HG03139 (cell line): ENCODE measurements around the gene PRKCE.

Experiments used
- ATAC-seq: cut with Tn5 transposase; IDR thresholded peaks from one replicate; pipeline ENCODE4 v1.9.1; 2021; ENCODE audit not compliant: unreplicated experiment

The PRKCE gene

DNA sequence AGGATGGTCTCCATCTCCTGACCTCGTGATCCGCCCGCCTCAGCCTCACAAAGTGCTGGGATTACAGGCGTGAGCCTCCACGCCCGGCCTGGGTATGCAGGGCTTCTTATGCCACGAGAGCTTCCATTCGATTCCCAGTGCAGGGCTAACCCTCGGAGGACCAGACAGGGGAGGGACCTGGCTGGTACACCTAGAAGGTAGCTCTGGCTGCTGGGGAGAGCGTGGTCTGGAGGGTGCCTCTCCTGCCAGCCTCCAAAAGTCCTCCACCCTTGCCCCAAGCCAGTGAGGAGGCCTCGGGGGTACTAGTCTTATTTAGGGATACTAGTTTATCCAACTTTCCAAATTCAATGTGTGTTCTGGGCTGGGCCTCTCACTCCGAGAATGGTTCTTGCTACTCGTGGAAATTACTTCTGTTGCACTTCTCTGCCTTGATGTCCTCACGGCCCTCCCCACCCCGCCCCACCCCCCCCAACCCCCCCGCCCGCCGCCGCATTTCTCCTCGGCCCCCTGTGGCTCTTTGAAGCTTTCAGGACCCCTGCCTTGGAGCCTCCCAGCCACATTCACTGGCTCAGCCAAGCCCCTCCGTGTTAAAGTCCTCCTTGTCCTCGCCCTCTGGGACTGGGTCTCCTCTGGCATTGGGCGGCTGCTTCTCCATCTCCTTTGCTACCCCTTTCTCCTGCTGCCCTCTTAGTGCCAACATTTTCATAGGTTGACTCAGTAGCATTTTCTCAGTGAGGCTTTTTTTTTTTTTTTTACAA is 502.7 kb downstream of the PRKCE start:
- no peak for ATAC-seq

GRCh38 chr2:46157072-46157965 is 505.8 kb downstream of the PRKCE start:
- no peak for ATAC-seq

DNA sequence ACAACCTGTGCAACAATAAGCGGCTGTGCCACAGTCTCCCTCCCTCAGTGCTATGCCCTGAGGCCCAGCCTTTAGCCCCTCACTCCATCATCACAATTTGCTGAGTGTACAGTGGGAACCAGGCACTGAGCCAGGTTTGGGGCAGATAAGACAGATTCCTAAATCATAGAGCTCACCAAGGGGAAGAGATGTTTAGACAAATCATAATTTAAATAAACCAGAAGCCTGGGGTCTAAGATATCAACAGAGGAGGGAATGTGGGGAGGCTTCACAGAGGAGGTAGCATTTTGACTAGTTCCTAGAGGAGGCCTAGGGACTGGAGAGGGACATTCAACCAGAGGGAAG is 506.5 kb downstream of the PRKCE start:
- no peak for ATAC-seq

- ATAC-seq = no peak
These were observed 507.2 kb downstream of the PRKCE start for GRCh38 chr2:46158661-46159060.

- no peak for ATAC-seq
These were observed 508.9 kb downstream of the PRKCE start for GRCh38 chr2:46160326-46160725.

DNA sequence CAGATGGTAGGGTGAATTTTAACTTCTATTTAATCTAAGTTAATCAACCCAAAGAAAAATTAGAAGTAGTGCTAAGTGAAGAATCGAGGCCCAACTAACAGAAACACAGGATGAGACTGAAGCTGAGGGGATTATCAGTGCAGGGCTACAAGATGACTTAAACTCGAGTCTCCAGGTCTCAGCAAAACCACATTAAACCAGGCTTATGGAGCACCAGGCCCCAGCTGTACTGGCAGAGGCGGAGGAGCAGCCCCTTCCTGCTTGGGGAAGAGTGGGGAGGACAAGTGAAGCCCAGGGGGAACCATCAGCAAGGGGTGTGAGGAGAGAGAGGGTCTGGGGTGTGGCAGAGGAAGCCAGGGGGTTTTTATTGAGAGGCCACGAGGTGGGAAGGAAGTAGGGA is 509.8 kb downstream of the PRKCE start:
- no peak for ATAC-seq

DNA sequence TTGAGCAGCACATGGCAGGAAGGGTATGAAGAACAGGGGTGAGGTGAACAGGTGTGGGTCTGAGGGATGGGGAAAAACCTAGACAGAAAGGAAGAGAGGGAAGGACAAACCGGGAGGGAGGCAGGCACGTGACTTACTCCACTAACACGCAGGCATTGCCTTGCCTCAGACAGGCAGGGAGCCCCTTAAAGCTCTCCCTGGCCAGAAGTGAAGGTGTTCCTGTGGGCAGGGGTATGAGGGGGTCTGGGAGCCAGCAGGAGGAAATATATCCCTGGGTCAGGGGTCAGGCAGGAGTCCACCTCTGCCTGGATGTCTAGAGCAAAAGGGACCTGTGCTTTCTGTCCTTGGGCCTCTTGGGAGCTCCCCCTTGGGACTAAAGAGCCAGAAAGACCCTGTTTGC is 510.4 kb downstream of the PRKCE start:
- ATAC-seq = no peak

GRCh38 chr2:46162329-46163097 is 511.0 kb downstream of the PRKCE start:
- no peak for ATAC-seq

DNA sequence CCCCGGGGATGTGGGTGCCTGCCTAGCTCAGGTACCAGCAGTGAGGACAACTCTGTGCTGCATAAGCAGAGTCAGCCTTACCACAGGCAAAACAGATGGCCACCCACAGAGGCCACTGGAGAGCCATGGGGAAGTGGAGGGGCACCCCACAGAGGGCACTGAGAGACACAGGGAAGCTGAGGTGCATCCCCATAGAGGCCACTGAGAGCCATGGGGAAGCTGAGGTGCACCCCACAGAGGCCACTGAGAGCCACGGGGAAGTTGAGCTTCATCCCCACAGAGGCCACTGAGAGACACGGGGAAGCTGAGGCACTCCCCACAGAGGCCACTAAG is 511.6 kb downstream of the PRKCE start:
- ATAC-seq = no peak

GRCh38 chr2:46163804-46164528 is 512.5 kb downstream of the PRKCE start:
- ATAC-seq = no peak

DNA sequence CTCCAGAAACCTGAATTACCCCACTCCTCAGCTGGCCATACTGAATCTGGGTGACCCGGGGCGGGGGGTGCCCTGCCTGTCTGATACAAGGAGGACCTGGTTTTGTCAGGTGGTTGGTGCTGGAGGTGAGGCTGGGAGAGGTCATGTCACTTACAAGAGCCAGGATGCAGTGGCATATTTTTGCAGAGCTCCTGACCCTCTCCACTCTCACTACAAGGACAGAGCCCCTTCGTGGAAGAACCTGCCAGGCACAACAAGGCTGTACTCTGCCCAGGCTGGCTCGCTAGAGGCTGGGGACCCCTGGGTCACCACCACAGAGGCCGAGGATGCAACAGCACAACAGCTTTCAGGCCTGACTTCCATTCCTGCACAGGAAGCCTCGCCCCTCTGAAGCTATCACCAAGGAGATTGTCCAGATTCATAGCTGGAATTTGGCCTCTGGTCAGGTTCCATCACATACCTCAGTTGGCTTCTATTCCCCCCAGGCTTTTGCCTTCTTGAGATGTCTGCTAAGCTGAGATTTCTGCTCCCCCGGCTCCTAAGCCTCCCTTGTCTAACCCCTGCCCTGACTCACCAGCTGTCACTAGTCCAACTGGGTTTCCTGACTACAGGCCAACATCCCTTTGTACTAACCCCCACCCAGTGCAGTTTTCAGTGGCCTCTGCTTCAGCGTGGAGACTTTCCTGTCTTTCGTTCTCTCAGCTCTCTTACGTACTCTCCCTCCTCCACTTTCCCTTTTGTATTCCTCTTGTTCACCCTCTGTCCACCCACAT is 513.2 kb downstream of the PRKCE start:
- ATAC-seq = no peak

GRCh38 chr2:46165916-46166315 is 514.4 kb downstream of the PRKCE start:
- ATAC-seq = no peak

DNA sequence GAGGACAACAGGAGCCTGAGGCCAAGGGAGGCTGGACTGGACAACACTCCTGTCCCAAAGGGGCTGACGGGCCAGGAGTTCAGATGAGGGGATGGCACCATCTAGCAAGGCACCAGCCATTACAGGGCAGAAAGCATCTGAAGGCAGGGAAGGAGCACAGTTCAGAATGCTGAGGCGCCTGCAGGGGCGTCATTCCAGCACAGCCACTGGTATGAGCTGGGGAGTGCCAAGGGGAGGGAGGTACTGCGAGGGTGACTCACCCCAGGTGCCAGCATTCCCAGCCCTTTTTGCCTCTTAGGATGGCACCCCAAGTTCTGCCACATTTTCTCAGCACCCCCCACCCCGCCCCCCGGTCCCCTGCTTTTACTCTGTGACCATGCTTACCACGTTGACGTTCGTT is 515.9 kb downstream of the PRKCE start:
- no peak for ATAC-seq

- no peak for ATAC-seq
These were observed 516.4 kb downstream of the PRKCE start for GRCh38 chr2:46167924-46168323.

DNA sequence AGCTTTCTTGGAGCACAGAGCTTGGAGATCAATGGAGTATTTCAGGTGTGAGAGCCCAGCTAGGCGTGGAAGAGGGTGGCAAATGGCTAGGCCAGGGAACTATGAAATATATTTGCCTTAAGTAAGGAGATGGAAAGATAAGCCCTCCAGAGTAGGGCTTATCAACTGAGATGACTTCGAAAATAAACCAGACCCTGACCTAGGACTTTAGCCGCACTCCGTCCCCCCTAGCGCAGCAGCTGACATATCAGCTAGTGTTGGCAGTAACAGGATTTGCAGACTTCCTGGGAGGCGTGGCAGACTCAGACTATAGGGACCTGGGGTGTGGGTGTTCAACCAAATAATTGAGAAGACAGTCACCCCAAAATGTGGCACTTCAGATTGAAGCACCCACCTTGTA is 518.0 kb downstream of the PRKCE start:
- ATAC-seq = no peak

GRCh38 chr2:46170026-46170425 is 518.6 kb downstream of the PRKCE start:
- ATAC-seq = no peak

DNA sequence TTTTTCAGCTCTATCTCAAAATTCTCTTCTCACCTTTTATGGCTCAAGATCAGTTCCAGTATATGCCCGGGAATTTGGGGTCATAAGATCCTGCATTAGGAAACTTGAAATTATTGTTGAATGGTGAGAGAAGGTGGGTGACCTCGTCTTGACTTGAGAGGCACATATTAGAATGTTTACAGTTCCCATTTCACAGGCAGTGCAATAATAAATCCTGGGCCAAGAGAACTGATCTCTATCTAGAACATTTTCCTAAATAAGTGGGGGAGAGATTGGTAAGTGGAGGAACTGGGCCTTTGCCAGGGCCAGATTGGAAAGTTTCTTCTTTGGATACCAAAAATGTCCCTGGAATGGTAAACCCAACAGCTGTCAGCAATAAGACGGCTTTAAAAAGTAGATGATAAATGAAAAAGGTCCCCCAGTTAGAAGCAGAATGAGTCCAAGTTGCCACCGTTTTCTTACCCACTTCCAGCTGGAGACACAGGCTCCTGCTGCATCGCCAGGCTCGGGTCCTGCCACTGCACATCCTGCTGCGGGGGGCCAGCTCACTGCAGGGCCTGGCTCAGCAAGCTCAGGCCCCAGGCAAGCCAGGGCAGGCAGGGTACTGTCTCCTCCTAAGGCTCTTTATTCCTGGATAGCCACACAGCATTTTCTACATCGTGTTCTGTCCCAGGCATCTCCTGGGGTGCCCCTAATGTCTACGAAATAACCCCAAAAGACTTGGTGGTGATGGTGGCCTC is 519.3 kb downstream of the PRKCE start:
- no peak for ATAC-seq

GRCh38 chr2:46171411-46171953 is 520.0 kb downstream of the PRKCE start:
- ATAC-seq = no peak

DNA sequence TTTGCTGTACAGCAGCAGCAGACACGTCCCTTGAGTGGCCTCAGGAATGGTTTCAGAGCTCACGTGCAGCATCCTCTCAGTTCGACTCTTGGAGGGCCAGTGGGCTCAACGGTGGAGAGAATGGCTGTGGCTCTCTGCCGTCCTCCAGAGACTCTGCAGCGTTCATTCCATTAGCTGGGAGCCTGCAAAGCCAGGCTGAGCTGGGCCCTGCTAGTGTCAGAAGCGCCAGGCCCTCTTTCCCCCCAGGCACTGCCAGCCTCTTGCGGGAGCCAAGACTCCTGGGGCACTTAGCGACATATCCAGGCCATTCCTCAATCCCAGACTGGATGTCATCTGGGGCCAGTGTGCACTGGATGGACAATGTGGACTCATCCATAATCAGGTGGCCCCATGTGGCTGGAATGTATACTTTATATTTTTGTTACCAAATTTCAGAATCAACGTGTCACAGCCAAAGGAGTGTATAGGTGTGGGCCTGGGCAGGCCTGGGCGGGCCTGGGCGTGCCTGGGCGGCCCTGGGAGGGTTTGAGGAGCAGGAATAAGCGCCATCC is 520.6 kb downstream of the PRKCE start:
- ATAC-seq = no peak
